Lower leg skin (tissue), 3 donors: Measurements from ENCODE around the gene DDX41.

ENCODE experiments used
- CTCF ChIP-seq, 3 donors: fragments of 450-650 bp; IDR thresholded peaks; one replicate each; pipeline ENCODE4 v1.5.1; 2016; ENCODE audit warnings: antibody characterized with exemption in 3 of 3, mild to moderate bottlenecking in 3 of 3, moderate library complexity in 2 of 3
- POLR2A ChIP-seq, 2 donors: fragments of 450-650 bp; IDR thresholded peaks; one replicate each; pipeline ENCODE4 v1.6.1; 2016 to 2017; ENCODE audit warnings: antibody characterized with exemption in 2 of 2, mild to moderate bottlenecking in 1 of 2, moderate library complexity in 1 of 2

GRCh38 chr5:177496727-177497291 lies 20.0 kb downstream of the DDX41 start:
- TF ChIP-seq CTCF (IDR thresholded peaks at IDR 0.05) (no peak), POLR2A (IDR thresholded peaks at IDR 0.05) (no peak)
